GM18858 (cell line): ENCODE results near the gene TTLL7.
A peak's percentile ranks its signal among the peaks of the same experiment; 100 is the strongest.
"Not testable (repeated sequence)": the region's sequence is repeated elsewhere in the genome, so short reads cannot be mapped to it uniquely, and the experiment has no call there.

Experiments
- ATAC-seq: cut with Tn5 transposase; IDR thresholded peaks from one replicate; pipeline ENCODE4 v1.9.1; 2021; ENCODE audit not compliant: unreplicated experiment

The TTLL7 gene

GRCh38 chr1:83931658-83932253 is 67.2 kb downstream of the TTLL7 start:
- peak; percentile 69 for ATAC-seq

GRCh38 chr1:83929184-83929583 is 69.7 kb downstream of the TTLL7 start:
- ATAC-seq, result no peak

- ATAC-seq, result no peak
Observed at GRCh38 chr1:83928396-83928795, 70.5 kb downstream of the TTLL7 start.

- no peak for ATAC-seq
Observed at GRCh38 chr1:83927701-83928100, 71.2 kb downstream of the TTLL7 start.

GRCh38 chr1:83927061-83927460 is 71.9 kb downstream of the TTLL7 start:
- ATAC-seq, result no peak

- ATAC-seq, result no peak
Observed at GRCh38 chr1:83923553-83923952, 75.4 kb downstream of the TTLL7 start.

- no peak for ATAC-seq
Observed at GRCh38 chr1:83922431-83922830, 76.5 kb downstream of the TTLL7 start.

GRCh38 chr1:83920320-83920719 is 78.6 kb downstream of the TTLL7 start:
- ATAC-seq, result no peak

GRCh38 chr1:83919872-83920271 is 79.1 kb downstream of the TTLL7 start:
- ATAC-seq, result no peak

- ATAC-seq, result no peak
Observed at GRCh38 chr1:83918688-83919285, 80.1 kb downstream of the TTLL7 start.

GRCh38 chr1:83917959-83918358 is 81.0 kb downstream of the TTLL7 start:
- no peak for ATAC-seq

- not testable (repeated sequence) for ATAC-seq
Observed at GRCh38 chr1:83916094-83916493, 82.8 kb downstream of the TTLL7 start.

- no peak for ATAC-seq
Observed at GRCh38 chr1:83912876-83913275, 86.1 kb downstream of the TTLL7 start.

GRCh38 chr1:83910461-83910860 is 88.5 kb downstream of the TTLL7 start:
- ATAC-seq, result no peak

GRCh38 chr1:83909687-83910086 is 89.2 kb downstream of the TTLL7 start:
- no peak for ATAC-seq

GRCh38 chr1:83905315-83905907 is 93.5 kb downstream of the TTLL7 start:
- no peak for ATAC-seq

GRCh38 chr1:83901547-83902155 is 97.3 kb downstream of the TTLL7 start:
- ATAC-seq, result no peak

GRCh38 chr1:83900524-83900923 is 98.4 kb downstream of the TTLL7 start:
- ATAC-seq, result no peak

GRCh38 chr1:83897516-83897915 is 101.4 kb downstream of the TTLL7 start:
- ATAC-seq, result no peak

- no peak for ATAC-seq
Observed at GRCh38 chr1:83896299-83896698, 102.6 kb downstream of the TTLL7 start.

GRCh38 chr1:83889707-83890106 is 109.2 kb downstream of the TTLL7 start:
- ATAC-seq, result no peak

GRCh38 chr1:83887483-83887882 is 111.4 kb downstream of the TTLL7 start:
- no peak for ATAC-seq
